Ureter (tissue), 1 donor: ENCODE data around the gene CADPS2. TPM values are rescaled to one million over a fixed set of nuclear protein-coding genes. Genes with fewer than 3 reads are reported as not detected.

Experiments
- DNase-seq: peaks from one replicate; pipeline ENCODE4 v3.0.0-alpha.2; 2020; ENCODE audit warnings: low spot score
- total RNA-seq: library from RNA; stranded (reverse); gene quantifications from one replicate; pipeline ENCODE4 v1.2.4, GENCODE V29; 2023
- donor health status: DM: yes; HTN: yes; CAD: no.

The CADPS2 gene
- 25.8 TPM for total RNA-seq

- peak; percentile 92 for DNase-seq
Observed at GRCh38 chr7:122886357-122887081, at the start of gene CADPS2. Gene CADPS2, minus strand, starts transcription at chr7:122886460. Its CDS starts 123 bp downstream, at chr7:122886337.

- no peak for DNase-seq
Observed at GRCh38 chr7:122935620-122936019, 49.4 kb upstream of the CADPS2 start.

DNA sequence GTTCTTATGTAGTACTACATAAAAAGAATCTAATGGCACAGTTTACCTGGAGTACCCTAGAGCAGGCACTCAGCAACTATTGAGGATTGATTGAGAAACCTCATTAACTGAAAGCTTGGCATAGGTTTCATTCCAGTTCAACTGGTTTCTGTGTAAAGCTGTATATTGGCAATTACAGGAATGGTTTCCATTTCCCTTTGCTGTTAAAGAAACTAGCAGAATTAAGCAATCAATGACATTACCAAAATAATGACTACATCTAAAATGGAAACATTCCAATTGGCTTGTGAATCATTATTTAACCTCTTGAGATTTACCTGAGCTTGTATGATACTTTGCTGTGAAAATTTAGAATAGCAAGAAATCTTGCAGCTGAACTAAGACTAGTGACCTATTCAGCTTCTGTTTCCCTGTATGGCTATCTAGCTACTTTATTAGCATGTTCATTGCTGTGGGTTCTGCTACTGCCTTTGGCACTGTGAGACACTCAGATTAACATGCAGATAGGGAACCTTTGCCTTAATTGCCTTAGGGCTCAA, 33.5 kb upstream of the CADPS2 start:
- DNase-seq: no peak

DNA sequence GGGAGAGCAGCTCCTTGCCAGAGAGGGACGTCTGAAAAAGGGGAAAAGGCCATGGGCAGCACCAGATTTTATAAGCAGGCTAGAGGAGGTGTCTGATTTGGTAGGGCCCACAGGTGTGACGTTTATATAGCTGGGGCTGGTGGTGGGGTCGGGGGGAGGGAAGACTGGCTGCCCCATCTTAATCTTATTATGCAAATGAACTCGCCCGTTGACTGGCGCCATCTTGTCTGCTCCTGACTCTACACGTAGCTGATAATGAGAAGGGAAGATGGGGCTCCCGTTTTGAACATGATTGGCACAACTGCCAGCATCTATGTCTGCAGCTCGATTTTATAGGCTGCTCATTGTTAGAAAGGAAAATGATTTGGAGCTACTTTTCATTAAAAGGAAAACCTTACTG, 28.6 kb upstream of the CADPS2 start:
- no peak for DNase-seq

- no peak for DNase-seq
Observed at GRCh38 chr7:122913608-122914007, 27.3 kb upstream of the CADPS2 start.

DNA sequence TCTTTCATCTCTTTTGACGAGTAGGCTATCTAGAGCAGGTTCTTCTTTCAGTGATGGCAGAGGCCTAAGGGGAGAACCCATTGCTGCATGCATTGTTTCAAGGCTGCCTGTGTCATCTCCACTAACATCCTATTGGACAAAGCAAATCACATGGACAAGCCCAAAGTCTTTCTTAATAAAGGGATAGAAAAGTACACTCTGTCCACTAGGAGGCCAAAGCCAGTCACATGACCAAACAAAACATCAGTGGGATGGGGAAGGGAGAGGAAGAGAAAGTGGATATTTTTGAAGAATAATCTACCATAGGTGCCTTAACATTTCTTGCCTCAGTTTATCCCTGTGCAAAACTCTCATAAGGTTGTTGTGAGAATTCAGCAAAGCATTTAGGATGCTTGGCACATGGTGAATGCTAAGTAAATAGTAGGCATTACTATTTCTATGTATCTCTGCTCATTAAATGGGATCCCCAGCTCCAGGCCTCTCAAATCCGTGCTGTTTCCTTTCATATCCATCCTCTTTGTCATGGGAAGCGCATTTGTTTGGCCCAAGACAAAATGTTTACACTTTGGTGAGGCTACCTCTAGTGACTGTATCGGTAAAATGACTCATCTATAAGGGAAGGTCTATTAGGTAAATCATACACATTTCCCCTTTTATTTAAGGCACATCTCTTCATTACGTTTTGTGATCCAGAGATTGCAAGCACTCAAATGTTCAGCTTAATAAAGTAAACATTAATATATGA, 16.7 kb upstream of the CADPS2 start:
- DNase-seq: no peak

DNA sequence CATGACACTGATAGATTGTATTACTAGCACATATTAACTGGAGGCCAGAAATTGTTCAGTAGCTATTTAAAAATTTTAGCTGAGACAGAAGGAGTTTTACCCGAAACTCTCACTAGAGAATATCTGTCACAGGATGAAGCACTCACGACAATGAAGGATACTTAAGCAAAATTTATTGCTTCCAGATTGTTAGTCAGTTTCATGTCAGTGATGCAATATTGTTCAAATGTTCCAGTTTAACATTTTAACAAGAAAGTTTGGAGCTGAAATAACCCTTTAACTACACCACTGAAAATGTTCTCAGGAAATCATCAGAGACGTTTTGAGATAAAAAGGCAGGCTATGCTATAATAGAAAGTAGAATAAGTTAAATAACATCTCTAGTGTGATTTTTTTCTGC, 15.0 kb upstream of the CADPS2 start:
- DNase-seq: no peak

DNA sequence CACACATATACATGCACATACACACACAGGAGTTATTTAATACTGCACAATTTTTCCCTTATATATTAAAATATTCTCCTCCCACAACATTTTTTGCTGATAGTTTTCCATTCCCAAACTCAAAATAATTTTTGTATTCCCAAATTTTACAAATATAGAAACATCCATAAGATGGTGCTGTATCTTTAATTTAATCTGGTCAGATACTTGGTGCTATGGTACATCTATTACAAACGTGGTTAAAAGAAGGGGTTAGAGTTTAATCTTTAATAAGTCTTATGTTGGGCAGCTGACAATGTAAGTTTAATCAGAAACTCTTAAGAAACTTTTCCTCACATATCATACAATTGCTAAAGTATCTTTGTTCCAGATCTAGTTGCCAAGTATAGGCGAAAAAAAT, 10.2 kb upstream of the CADPS2 start:
- DNase-seq: no peak

DNA sequence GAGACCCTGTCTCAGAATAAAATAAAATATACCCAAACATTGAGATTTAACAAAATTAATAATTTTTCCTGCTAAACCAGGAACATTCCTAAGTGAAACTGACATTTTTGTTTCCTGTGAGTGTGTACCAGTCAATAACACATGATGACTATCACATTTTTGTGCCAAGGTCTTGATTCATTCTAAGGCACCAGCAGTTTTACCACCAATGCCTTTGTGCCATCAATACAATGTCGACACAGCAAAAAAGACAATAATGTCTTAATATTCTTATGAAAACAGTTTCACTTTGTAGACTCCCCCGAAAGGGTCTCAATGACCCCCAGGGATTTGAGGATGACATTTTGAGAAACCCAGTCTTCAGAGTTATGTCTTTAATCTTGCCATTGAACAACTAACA, 7.2 kb upstream of the CADPS2 start:
- no peak for DNase-seq

- DNase-seq: no peak
Observed at GRCh38 chr7:122889116-122889515, 2.9 kb upstream of the CADPS2 start.

- DNase-seq: no peak
Observed at GRCh38 chr7:122887848-122888247, 1.6 kb upstream of the CADPS2 start.

DNA sequence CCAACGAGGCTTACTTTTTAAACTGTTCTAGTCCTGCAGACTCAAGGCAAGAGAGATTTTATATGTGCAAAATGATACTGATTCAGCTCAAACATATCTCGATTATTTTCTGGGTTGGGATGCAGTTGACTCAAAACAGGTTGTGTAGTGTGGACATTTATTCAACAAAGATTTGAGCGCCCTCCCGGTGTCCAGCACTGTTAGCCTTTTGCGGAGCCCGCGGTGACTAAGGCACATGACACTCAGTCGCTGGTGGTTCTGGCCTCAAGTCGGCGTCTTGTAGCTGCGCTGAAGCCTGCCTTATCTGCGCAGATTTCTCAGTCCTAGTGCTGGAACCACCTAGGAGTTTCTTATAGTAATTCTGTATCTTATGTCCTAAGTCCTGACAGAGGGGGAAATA, 938 bp upstream of the CADPS2 start:
- DNase-seq: peak; percentile 74

DNA sequence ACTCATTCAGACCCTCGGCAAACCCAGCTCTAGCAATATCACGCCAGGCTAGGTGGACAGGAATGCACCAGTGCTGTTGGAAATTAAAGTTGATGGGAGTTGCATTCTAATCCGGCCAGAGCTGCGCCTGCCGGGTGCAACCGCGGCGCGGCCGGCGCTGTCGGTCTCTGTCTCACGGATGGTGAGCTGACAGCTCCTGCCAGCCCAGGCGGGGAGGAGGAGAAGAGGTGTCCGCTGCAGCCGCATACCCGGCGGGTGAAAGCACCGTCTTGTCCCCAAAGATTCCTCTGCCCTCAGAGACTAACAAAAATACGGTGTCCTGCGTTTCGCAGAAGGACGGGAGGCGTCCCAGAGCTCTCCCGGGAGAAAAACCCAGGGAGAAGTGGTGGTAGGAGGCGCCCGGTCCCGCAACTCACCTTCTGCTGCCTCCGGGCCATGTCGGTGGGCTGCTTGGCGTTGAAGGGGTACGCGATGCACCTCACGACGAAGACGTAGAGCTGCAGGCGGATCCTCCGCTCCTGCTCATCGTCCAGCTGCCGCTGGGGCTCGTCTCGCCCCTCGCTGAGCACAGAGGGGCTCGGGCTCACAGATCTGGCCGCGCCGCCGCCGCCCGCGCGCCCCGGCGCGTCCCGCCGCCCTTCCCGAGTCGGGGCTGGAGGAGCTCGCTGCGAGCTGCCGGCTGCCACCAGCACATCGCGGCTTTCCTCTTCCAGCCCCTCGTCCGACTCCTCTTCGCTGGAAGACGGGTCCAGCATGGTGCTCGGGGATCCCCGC, 490 bp downstream of the CADPS2 start:
- DNase-seq: peak; percentile 46

DNA sequence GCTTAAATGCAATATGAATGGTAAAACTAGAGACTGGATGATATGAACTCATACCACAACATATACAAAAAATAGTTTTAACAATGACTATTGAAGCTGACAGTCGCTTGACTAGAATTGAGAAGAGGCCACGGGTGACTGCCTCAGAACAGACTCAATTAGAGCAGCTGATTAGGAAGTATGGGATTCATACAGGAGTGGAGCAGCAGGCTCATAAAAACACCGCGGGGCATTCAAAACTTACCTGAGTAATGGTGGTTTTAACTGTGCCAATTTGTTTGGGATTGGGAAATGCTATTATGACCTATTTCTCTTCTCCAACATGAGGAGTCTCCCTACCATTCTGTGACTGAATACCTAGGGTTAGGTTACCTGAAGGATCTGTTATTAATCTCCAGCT, 2.1 kb downstream of the CADPS2 start:
- no peak for DNase-seq

DNA sequence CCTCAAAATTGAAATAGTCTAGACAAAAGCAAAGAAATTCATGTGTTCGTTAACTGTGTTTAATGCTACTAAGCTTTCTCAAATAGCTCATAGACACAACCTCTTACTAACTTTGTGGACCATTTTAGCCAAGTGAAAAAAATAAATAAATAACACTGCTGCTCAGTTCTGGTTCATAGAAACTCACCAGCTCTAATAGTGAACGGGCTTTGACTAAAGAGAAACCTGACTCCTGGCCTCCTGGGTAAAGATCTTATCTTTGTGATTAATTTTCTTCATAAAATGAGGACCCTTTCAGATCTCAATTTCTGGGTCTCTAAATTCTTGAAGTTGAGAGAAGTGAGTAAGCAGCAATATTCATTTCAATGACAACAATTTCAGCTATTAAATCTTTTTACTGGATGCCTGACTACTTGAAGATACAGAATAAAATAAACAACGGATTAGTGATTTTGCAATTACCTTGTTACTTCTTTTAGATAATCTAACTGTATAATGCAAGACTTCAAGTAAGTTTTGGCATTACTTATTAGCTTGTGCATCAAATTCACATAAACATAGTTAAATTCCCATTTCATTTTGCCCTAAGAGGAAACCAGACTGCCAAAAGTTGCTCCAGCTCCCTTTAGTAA, 3.1 kb downstream of the CADPS2 start:
- DNase-seq: no peak

DNA sequence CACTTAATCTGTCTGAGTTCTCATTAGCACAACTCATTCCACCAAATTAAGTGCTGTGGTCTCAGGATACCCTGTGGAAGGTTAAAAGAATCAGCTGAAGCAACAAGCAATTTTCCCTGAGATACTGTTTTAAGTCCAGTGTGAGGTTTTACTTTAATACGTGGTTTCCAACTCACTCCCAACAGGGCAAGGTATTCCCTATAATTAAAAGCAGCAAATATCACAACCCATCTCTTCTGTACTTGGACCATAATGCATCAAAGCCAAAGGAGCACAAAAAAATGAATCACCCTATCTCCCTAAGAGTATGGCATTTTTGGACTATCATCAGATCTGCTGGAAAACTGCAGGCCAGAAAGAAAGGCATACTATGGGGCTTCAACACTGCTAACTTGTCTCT, 4.9 kb downstream of the CADPS2 start:
- DNase-seq: no peak

DNA sequence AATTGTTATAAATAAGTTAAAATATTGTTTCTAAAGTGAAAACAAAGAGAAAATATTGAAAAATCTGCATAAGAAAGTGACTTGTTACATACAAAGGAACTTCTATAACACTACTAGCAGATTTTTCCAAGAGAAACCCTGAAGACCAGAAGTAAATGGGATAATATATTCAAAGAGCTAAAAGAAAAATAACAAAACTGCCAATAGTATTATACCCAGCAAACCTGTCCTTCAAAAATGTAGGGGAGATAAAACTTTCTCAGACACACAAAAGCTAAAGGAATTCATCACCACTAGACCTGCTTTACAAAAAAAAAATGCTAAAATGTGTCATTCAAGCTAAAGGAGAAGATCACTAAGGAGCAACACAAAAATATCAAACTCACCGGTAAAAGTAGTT, 17.0 kb downstream of the CADPS2 start:
- no peak for DNase-seq

DNA sequence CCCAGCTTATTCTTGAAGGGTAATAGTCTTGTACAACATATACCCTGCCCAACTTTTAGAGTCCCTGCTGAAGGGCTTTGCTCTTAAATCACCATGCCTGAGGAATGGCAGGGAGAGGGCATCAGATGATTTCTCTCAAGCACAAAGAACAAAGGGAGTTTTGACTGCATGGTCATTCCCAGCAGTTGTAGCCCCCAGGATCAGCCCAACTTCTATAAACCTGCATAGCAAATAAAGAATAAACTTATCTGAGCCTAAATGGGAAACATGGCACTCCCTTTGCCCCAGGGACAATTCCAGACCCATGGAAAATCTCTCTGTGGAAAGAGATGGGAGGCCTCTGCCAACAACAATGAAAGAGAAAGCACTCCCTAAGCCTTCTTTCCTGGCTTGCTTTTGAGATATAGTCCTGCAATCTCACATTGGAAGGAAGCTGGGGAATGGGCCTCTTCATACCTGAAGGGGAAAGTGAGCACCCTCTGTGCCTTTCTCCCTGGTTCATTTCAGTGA, 18.7 kb downstream of the CADPS2 start:
- DNase-seq: no peak

GRCh38 chr7:122864838-122865237, 21.4 kb downstream of the CADPS2 start:
- DNase-seq: no peak

DNA sequence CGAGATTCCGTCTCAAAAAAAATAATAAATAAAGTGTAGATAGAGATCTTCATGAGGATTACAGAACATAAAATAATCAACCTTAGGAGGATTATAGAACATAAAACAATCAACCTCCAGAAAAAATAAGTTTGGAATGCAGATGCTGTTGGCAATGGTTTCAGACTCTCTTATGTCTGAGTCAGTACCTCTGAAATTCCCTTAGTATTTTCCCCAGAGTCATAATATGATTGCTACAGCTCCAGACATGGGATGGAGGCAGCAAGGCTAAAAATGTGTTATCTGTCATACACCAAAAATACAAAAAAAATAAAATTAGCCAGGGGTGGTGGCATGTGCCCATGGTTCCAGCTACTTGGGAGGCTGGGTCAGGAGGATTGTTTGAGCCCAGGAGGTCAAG, 22.2 kb downstream of the CADPS2 start:
- DNase-seq: no peak

DNA sequence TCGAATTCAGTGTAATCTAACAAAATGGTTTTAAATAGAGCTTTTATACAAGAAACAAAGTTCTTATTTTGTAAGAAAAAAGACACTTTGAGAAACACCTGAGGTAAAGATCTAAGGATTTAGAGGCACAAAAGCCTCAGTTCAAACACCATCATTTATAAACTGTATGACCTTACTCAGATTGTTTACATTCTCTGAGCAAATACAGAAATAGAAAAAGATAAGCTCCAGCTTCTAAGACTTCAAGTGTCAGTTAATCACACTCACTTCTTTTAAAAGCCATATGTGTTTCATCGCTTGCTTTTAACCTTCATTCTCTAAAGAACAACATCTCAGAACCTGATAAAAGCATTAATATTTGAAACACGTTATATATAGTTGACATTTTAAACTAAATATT, 27.9 kb downstream of the CADPS2 start:
- DNase-seq: no peak

GRCh38 chr7:122850528-122850927, 35.7 kb downstream of the CADPS2 start:
- DNase-seq: no peak
